GM19397 (cell line): ENCODE data around the gene HINT1.
"Not testable (repeated sequence)": the region's sequence is repeated elsewhere in the genome, so short reads cannot be mapped to it uniquely, and the experiment has no call there.

Experiments
- ATAC-seq: cut with Tn5 transposase; IDR thresholded peaks from one replicate; pipeline ENCODE4 v1.9.1; 2021; ENCODE audit warnings: mild to moderate bottlenecking, moderate library complexity; ENCODE audit not compliant: unreplicated experiment

The HINT1 gene

GRCh38 chr5:131165119-131165727, at the start of gene HINT1:
TSS of gene HINT1 (minus strand) at chr5:131165256. CDS start at chr5:131165205, 51 bp downstream.
- ATAC-seq, result peak; percentile 80

- no peak for ATAC-seq
Measured at GRCh38 chr5:131214609-131215227, 49.7 kb upstream of the HINT1 start.

- ATAC-seq, result no peak
Measured at GRCh38 chr5:131212471-131213021, 47.5 kb upstream of the HINT1 start.

- ATAC-seq, result no peak
Measured at GRCh38 chr5:131211669-131212068, 46.6 kb upstream of the HINT1 start.

- peak; percentile 3 for ATAC-seq
Measured at GRCh38 chr5:131210151-131210510, 45.1 kb upstream of the HINT1 start.

GRCh38 chr5:131209506-131210150, 44.6 kb upstream of the HINT1 start:
- peak; percentile 83 for ATAC-seq

- ATAC-seq, result no peak
Measured at GRCh38 chr5:131209175-131209505, 44.1 kb upstream of the HINT1 start.

- ATAC-seq, result no peak
Measured at GRCh38 chr5:131206772-131207171, 41.7 kb upstream of the HINT1 start.

- ATAC-seq, result no peak
Measured at GRCh38 chr5:131206061-131206460, 41.0 kb upstream of the HINT1 start.

GRCh38 chr5:131204964-131205363, 39.9 kb upstream of the HINT1 start:
- ATAC-seq, result no peak

- ATAC-seq, result no peak
Measured at GRCh38 chr5:131200560-131200959, 35.5 kb upstream of the HINT1 start.

GRCh38 chr5:131198625-131199024, 33.6 kb upstream of the HINT1 start:
- no peak for ATAC-seq

GRCh38 chr5:131196331-131196730, 31.3 kb upstream of the HINT1 start:
- no peak for ATAC-seq

GRCh38 chr5:131195696-131196095, 30.6 kb upstream of the HINT1 start:
- no peak for ATAC-seq

- ATAC-seq, result no peak
Measured at GRCh38 chr5:131194725-131195124, 29.7 kb upstream of the HINT1 start.

- not testable (repeated sequence) for ATAC-seq
Measured at GRCh38 chr5:131193897-131194296, 28.8 kb upstream of the HINT1 start.

- no peak for ATAC-seq
Measured at GRCh38 chr5:131193106-131193505, 28.1 kb upstream of the HINT1 start.

- ATAC-seq, result no peak
Measured at GRCh38 chr5:131186561-131187256, 21.7 kb upstream of the HINT1 start.

GRCh38 chr5:131185523-131186104, 20.6 kb upstream of the HINT1 start:
- ATAC-seq, result no peak

- no peak for ATAC-seq
Measured at GRCh38 chr5:131182839-131183238, 17.8 kb upstream of the HINT1 start.

GRCh38 chr5:131180407-131180806, 15.4 kb upstream of the HINT1 start:
- ATAC-seq, result no peak
